ENCODE results near the gene HOXA5. TPM values are rescaled to one million over a fixed set of nuclear protein-coding genes. Genes with fewer than 3 reads are reported as not detected.

Gene HOXA5
- total RNA-seq, 1 experiment from 2014 or later = 6.7 TPM

DNA sequence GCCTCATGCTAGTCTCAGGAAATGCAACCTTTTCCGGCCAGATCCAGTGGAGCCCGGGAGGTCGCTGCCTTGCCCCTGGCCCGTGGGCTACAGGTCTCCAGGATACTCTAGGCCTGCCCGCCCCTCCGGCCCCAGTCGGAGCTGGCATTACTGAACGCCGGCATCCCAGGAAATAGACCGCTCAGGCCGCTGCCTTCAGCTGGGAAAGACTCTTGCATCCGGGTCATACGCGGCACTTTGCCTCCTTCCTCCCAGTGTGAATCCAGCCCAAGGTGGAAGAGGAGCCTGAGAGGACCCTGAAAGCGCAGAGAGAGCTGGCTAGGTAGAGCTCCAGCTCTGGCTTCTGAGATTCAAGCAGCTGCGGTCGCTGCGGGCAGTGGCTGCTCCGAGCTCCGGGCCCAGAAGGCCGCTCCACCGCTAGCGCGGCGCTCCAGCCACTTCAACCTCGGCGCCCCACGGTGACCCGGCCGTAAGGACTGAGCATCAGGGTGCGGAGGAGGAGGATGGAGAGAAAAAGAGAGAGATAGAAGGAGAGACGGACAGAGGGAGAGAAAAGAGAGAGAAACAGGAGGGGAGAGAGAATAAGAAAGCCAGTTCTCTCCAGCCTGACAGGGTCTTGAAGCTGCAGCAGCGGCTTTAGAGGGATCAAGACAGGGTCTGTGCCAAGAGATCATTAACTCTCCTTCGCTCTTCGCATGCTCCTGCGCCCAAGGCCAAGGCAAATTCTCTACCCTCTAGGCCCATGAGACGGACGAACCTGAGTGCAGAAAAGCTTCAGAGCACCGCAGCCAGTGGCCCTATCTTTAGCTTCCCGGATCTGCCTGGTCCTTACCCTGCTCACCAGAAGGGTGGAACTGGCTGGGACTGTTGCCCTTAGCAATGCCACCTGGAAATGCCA is 32.4 kb upstream of the HOXA5 start:
- ATAC-seq = no peak
- Histone ChIP-seq H3K4me2 (ENCODE audit: low read length) (no peak overlapping the region), H3K27me3 (ENCODE audit: insufficient read depth, low read length) (no peaks in the 10 kb centered on the region), H3K79me2 (ENCODE audit: insufficient read depth, low read length) (peaks cover 40% of the 10 kb centered on the region), H4K20me1 (ENCODE audit: insufficient read depth) (no peaks in the 10 kb centered on the region), H3K9me3 (ENCODE audit: control insufficient read depth in 1 of 2, insufficient read depth in 1 of 2, low read depth in 1 of 2, low read length in 2 of 2) (no peaks in the 10 kb centered on the region), H3K9ac (ENCODE audit: low read length) (no peak overlapping the region), H3K9me2 (ENCODE audit: insufficient read depth) (no peaks in the 10 kb centered on the region), H2AFZ (ENCODE audit: low read depth, low read length, poor library complexity, severe bottlenecking) (no peak overlapping the region), H3K36me3 (ENCODE audit: control insufficient read depth in 1 of 2, insufficient read depth in 2 of 2, low read length in 2 of 2) (no peaks in the 10 kb centered on the region), H3K4me3 (replicated peaks in 1 of 2; ENCODE audit: low read depth in 1 of 2, low read length in 2 of 2) (no peak overlapping the region), H3K27ac (ENCODE audit: low read depth, low read length) (no peak overlapping the region), H3K4me1 (ENCODE audit: control insufficient read depth in 1 of 2, insufficient read depth in 2 of 2, low read length in 2 of 2) (peaks cover 34 to 58% of the 10 kb centered on the region in 2 experiments)
- no peak for TF ChIP-seq RAD21 (IDR thresholded peaks at IDR 0.05; ENCODE audit: low read depth)
- intact Hi-C loops (cut with micrococcal nuclease) = no loop called here
- RAD21 ChIA-PET (ENCODE audit: low non-redundant PET in 1 of 2, low total read pairs in 2 of 2, uncharacterized antibody in 2 of 2, unreplicated experiment in 2 of 2) = no interaction called here
- POLR2A ChIA-PET = interaction anchor here (1.2 to 2.2 kb wide), 2 partner anchors 9 kb away, joined by 4 to 7 read pairs; partner anchors contain the start of gene HOXA11
- CTCF ChIA-PET = no interaction called here
- no peak for DNase-seq (ENCODE audit: low read depth, low spot score)
- BruUV-seq (replicated peaks) = no TSS peak

DNA sequence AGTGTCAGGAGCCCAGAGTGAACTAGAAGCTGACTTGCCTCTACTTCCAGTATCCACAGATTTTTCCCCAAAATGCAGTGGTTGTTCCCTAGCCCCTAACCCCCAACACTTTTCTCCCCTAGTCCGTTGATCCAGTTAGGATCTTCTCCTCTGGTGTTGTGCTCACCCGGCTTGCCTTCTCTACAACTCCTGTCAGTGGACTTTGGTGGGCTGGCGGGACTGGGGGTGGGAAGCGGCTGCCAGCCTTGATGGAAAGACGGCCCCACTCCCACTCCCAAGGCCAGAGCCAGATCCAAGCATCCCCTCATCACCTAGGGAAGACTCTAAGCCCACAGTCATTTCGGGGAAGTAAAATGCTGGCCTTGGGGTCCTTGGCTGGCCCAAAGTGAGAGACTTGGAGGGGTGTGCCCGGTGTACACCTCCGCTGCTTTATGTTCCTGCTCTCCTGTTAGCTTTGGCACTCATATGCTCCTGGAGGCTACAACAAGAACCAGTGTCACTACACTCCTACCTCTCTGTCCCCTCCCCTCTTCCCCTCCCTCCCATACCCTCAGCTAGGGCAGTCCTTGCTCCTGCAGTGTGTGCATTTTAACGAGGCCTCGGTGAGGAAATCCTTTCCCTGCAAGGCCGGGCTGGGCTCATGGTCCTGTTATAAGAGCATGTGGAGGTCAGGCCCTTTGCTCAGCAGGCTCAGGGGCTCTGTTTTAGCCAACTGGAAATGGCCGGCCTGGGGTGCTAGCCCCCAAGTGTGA is 31.6 kb upstream of the HOXA5 start:
- ATAC-seq = no peak
- peak overlapping the region; percentile 89 for H3K9ac ChIP-seq (ENCODE audit: low read length)
- TF ChIP-seq CEBPB (IDR thresholded peaks at IDR 0.05; ENCODE audit: low read depth) (no peak), SP1 (IDR thresholded peaks at IDR 0.05; ENCODE audit: low read depth) (no peak), CBX3 (IDR thresholded peaks at IDR 0.05; ENCODE audit: low read depth) (no peak), POLR2A (IDR thresholded peaks at IDR 0.05; ENCODE audit: borderline replicate concordance, extremely low read depth, insufficient read depth, insufficient read length) (no peak), SRF (IDR thresholded peaks at IDR 0.05; ENCODE audit: low read depth) (no peak), SIN3A (IDR thresholded peaks at IDR 0.05; ENCODE audit: low read depth) (no peak), EGR1 (IDR thresholded peaks at IDR 0.05; ENCODE audit: low read depth) (no peak), POLR2AphosphoS5 (IDR thresholded peaks at IDR 0.05; ENCODE audit: low read depth, low read length) (no peak)
- TF ChIP-seq, protein P1, sequence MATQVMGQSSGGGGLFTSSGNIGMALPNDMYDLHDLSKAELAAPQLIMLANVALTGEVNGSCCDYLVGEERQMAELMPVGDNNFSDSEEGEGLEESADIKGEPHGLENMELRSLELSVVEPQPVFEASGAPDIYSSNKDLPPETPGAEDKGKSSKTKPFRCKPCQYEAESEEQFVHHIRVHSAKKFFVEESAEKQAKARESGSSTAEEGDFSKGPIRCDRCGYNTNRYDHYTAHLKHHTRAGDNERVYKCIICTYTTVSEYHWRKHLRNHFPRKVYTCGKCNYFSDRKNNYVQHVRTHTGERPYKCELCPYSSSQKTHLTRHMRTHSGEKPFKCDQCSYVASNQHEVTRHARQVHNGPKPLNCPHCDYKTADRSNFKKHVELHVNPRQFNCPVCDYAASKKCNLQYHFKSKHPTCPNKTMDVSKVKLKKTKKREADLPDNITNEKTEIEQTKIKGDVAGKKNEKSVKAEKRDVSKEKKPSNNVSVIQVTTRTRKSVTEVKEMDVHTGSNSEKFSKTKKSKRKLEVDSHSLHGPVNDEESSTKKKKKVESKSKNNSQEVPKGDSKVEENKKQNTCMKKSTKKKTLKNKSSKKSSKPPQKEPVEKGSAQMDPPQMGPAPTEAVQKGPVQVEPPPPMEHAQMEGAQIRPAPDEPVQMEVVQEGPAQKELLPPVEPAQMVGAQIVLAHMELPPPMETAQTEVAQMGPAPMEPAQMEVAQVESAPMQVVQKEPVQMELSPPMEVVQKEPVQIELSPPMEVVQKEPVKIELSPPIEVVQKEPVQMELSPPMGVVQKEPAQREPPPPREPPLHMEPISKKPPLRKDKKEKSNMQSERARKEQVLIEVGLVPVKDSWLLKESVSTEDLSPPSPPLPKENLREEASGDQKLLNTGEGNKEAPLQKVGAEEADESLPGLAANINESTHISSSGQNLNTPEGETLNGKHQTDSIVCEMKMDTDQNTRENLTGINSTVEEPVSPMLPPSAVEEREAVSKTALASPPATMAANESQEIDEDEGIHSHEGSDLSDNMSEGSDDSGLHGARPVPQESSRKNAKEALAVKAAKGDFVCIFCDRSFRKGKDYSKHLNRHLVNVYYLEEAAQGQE (IDR thresholded peaks at IDR 0.05; ENCODE audit: low read depth) = no peak
- TF ChIP-seq, protein P2, sequence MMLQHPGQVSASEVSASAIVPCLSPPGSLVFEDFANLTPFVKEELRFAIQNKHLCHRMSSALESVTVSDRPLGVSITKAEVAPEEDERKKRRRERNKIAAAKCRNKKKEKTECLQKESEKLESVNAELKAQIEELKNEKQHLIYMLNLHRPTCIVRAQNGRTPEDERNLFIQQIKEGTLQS (IDR thresholded peaks at IDR 0.05) = no peak
- TF ChIP-seq, protein P3, sequence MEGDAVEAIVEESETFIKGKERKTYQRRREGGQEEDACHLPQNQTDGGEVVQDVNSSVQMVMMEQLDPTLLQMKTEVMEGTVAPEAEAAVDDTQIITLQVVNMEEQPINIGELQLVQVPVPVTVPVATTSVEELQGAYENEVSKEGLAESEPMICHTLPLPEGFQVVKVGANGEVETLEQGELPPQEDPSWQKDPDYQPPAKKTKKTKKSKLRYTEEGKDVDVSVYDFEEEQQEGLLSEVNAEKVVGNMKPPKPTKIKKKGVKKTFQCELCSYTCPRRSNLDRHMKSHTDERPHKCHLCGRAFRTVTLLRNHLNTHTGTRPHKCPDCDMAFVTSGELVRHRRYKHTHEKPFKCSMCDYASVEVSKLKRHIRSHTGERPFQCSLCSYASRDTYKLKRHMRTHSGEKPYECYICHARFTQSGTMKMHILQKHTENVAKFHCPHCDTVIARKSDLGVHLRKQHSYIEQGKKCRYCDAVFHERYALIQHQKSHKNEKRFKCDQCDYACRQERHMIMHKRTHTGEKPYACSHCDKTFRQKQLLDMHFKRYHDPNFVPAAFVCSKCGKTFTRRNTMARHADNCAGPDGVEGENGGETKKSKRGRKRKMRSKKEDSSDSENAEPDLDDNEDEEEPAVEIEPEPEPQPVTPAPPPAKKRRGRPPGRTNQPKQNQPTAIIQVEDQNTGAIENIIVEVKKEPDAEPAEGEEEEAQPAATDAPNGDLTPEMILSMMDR (IDR thresholded peaks at IDR 0.05 in 2 of 3, conservative IDR thresholded peaks at IDR 0.05 in 1 of 3; ENCODE audit: borderline replicate concordance in 1 of 3, insufficient read depth in 1 of 3, low read depth in 2 of 3, low read length in 2 of 3) = no peak
- TF ChIP-seq, protein P4, sequence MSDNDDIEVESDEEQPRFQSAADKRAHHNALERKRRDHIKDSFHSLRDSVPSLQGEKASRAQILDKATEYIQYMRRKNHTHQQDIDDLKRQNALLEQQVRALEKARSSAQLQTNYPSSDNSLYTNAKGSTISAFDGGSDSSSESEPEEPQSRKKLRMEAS (IDR thresholded peaks at IDR 0.05) = no peak

More for the DNA sequence above, 31.6 kb upstream of the HOXA5 start:
- no peaks in the 10 kb centered on the region for H4K20me1 ChIP-seq (ENCODE audit: insufficient read depth)
- RAD21 ChIA-PET (ENCODE audit: low non-redundant PET in 1 of 2, low total read pairs in 2 of 2, uncharacterized antibody in 2 of 2, unreplicated experiment in 2 of 2) = no interaction called here
- peaks cover 48% of the 10 kb centered on the region for H3K79me2 ChIP-seq (ENCODE audit: insufficient read depth, low read length)
- no peaks in the 10 kb centered on the region for H3K36me3 ChIP-seq (ENCODE audit: control insufficient read depth in 1 of 2, insufficient read depth in 2 of 2, low read length in 2 of 2)
- CTCF ChIA-PET = no interaction called here
- POLR2A ChIA-PET = interaction anchor here (2.2 kb wide), 1 partner anchor 10 kb away, joined by 7 read pairs; the partner anchor contains the start of gene HOXA11
- H3K9me2 ChIP-seq (ENCODE audit: insufficient read depth) = no peaks in the 10 kb centered on the region
- no peaks in the 10 kb centered on the region for H3K27me3 ChIP-seq (ENCODE audit: insufficient read depth, low read length)
- H2AFZ ChIP-seq (ENCODE audit: low read depth, low read length, poor library complexity, severe bottlenecking) = no peak overlapping the region
- H3K27ac ChIP-seq (ENCODE audit: low read depth, low read length) = no peak overlapping the region
- BruUV-seq (replicated peaks) = no TSS peak
- no peak for DNase-seq (ENCODE audit: low read depth, low spot score)
- peaks cover 33 to 58% of the 10 kb centered on the region in 2 experiments for H3K4me1 ChIP-seq (ENCODE audit: control insufficient read depth in 1 of 2, insufficient read depth in 2 of 2, low read length in 2 of 2)
- no peak overlapping the region; a peak in 1 of 4 replicates for H3K4me3 ChIP-seq (replicated peaks in 1 of 2; ENCODE audit: low read depth in 1 of 2, low read length in 2 of 2)
- no peaks in the 10 kb centered on the region for H3K9me3 ChIP-seq (ENCODE audit: control insufficient read depth in 1 of 2, insufficient read depth in 1 of 2, low read depth in 1 of 2, low read length in 2 of 2)
- intact Hi-C loops (cut with micrococcal nuclease) = no loop called here
- peak overlapping the region; percentile 97 for H3K4me2 ChIP-seq (ENCODE audit: low read length)
